ENCODE data around the gene LACRT.
"Not testable (repeated sequence)": the region's sequence is repeated elsewhere in the genome, so short reads cannot be mapped to it uniquely, and the experiment has no call there.

The LACRT gene, protein sequence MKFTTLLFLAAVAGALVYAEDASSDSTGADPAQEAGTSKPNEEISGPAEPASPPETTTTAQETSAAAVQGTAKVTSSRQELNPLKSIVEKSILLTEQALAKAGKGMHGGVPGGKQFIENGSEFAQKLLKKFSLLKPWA
- total RNA-seq, result 0 reads per million in 9 experiments

DNA sequence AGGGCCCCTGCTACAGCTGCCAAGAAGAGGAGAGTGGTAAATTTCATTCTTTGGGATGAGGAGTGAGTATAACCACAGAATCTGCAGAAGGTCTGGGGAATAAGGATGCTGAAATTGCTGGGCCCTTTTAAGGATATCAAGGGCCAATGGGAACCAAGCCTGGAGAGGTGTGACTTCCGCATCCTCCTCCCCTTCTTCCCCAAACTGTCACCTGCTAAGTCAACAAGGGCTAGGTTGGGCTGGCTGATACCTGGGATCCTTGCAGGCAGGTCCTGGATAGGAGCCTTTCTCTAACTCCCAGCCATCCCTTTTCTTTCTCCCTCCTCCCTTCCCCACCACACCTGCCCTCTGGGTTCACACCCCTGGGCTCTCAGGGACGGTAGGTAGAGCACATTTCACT, at the start of gene LACRT:
Gene LACRT (minus strand): TSS at position 101 of the 400 bp plus-strand sequence. CDS start 54 bp downstream, at position 47.
- ATAC-seq (replicated peaks), result no peak
- no peak within 1 kb of the TSS for H3K4me3 Mint-ChIP-seq
- H3K27ac Mint-ChIP-seq, result no peak within 1 kb of the TSS

DNA sequence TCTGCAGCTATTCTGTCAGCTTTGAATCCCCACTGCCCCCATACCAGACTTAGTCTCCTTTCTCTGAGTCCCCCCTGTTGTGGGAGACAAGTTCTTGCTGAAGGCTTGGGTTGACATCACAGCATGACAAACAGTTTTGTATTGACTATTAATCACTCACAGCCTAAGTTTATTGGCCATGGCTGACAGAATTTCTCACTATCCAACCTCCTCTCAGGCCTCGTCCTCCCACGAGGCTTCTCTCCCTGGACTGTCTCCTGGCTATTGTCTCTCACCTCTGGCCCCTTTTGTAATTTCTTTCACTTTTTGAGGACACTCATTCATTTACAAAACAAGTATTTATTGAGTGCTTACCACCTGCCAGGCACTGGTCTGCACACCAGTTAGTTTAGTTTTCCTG, 48.7 kb upstream of the LACRT start:
- no peaks in the 10 kb centered on the region for H3K36me3 Mint-ChIP-seq (ENCODE audit: insufficient read depth)
- H3K27me3 Mint-ChIP-seq, result peaks cover 79 to 87% of the 10 kb centered on the region in 2 donors
- no peak overlapping the region for H3K4me3 Mint-ChIP-seq
- DNase-seq, result no peak
- H3K4me1 Mint-ChIP-seq (ENCODE audit: low read depth in 2 of 2), result no peaks in the 10 kb centered on the region
- H3K27ac Mint-ChIP-seq, result no peak overlapping the region
- ATAC-seq (replicated peaks), result no peak
- no peaks in the 10 kb centered on the region for H3K9me3 Mint-ChIP-seq

More for the DNA sequence above, at the start of gene LACRT:
- peaks cover 4% of the 10 kb centered on the region for H3K36me3 Mint-ChIP-seq (ENCODE audit: insufficient read depth)
- peaks cover 0 to 4% of the 10 kb centered on the region in 2 donors for H3K4me1 Mint-ChIP-seq (ENCODE audit: low read depth in 2 of 2)
- no peaks in the 10 kb centered on the region for H3K9me3 Mint-ChIP-seq
- peaks cover 44 to 66% of the 10 kb centered on the region in 2 donors for H3K27me3 Mint-ChIP-seq
- no peak for DNase-seq

DNA sequence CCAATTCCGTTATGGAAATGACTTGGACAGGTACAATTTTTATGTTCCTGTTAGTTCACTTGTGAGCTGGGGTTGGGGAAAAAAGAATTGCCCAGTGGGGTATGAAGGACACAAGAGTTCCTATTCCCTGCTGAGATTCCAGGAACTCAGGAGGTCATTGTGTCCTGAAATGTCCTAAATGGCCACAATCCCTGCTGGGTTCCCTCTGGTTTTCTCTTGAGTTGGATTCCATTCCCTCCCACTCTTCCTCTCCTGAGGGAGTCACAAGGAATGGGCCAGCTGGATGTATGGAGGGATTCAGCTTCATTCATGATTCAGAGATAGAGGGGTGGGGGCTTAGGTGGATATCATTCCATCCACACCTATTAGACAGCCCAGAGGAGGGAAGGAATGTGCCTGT, 48.0 kb upstream of the LACRT start:
- no peak overlapping the region for H3K4me3 Mint-ChIP-seq
- no peak for ATAC-seq (replicated peaks)
- peaks cover 78 to 87% of the 10 kb centered on the region in 2 donors for H3K27me3 Mint-ChIP-seq
- H3K9me3 Mint-ChIP-seq, result no peaks in the 10 kb centered on the region
- no peaks in the 10 kb centered on the region for H3K4me1 Mint-ChIP-seq (ENCODE audit: low read depth in 2 of 2)
- no peak for DNase-seq
- no peak overlapping the region for H3K27ac Mint-ChIP-seq
- no peaks in the 10 kb centered on the region for H3K36me3 Mint-ChIP-seq (ENCODE audit: insufficient read depth)

DNA sequence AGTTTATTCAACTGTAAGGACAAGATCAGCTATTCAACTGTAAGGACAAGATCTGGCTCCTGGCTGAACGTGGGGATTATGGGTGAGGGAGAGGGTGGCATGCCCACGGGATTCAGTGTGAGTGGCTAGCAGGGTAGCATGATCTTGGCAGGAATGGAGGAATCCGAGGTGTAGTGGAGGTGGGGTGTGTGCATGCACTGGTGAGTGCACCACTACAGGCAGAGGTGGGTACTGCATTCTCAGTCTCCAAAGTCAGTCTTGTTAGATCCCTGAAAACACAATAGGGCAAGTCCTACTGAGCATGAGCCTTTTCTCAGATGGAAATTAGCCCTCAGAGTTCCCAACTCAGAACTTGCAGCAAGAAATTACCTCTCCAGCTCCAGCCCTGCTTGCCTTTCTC, 45.7 kb upstream of the LACRT start:
- H3K36me3 Mint-ChIP-seq (ENCODE audit: insufficient read depth), result no peaks in the 10 kb centered on the region
- ATAC-seq (replicated peaks) (peak; percentile 40), DNase-seq (peak in 2 of 3 experiments; percentile 7 to 29)
- H3K27ac Mint-ChIP-seq, result no peak overlapping the region
- peaks cover 72 to 80% of the 10 kb centered on the region in 2 donors for H3K27me3 Mint-ChIP-seq
- H3K9me3 Mint-ChIP-seq, result no peaks in the 10 kb centered on the region
- H3K4me1 Mint-ChIP-seq (ENCODE audit: low read depth in 2 of 2), result no peaks in the 10 kb centered on the region
- H3K4me3 Mint-ChIP-seq, result no peak overlapping the region

DNA sequence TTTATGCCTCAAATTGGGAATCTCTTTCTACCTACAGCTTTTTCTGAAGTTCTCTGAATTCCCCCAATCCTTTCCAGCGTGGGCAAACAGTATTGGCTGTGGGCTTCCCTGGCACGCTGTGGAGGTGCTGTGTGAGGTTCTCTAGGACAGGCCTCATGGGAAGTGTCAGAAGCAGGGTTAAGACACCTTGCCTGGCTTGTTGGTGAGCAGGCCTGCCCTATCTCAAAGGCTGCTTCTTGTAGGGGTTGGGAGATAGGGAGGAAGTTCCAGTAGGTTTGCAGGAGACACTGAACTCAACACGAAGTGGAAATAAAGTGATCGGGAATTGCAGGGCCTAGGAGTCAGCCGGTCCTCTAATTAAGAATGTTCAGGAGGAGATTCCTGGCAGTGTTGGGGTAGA, 43.4 kb upstream of the LACRT start:
- no peak for ATAC-seq (replicated peaks)
- Mint-ChIP-seq H3K4me1 (ENCODE audit: low read depth in 2 of 2) (no peaks in the 10 kb centered on the region), H3K4me3 (no peak overlapping the region), H3K27me3 (peaks cover 53 to 58% of the 10 kb centered on the region in 2 donors), H3K9me3 (no peaks in the 10 kb centered on the region), H3K27ac (no peak overlapping the region), H3K36me3 (ENCODE audit: insufficient read depth) (no peaks in the 10 kb centered on the region)
- DNase-seq, result no peak

DNA sequence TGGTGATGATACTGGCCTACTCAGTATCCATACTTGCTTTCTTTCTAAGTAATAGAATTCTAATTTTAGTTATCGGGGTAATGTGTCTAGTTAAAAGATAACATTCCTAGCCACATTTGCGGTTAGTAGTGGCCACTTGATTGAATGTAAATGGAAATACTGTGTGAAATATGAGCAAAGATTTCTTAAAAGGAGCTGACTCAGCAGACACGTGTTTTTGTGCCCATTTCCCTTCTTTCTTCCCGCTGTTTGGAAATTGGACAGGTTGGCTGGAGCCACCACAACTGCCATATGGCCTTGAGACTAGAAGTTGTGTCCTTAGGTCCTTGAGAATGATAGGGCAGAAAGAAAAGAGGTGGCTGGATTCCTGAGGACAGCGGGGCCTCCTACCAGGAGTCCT, 33.2 kb upstream of the LACRT start:
- Mint-ChIP-seq H3K4me3 (no peak overlapping the region), H3K9me3 (no peaks in the 10 kb centered on the region), H3K27ac (no peak overlapping the region), H3K36me3 (ENCODE audit: insufficient read depth) (no peaks in the 10 kb centered on the region), H3K27me3 (peaks cover 19 to 40% of the 10 kb centered on the region in 2 donors), H3K4me1 (ENCODE audit: low read depth in 2 of 2) (no peaks in the 10 kb centered on the region)
- DNase-seq (no peak), ATAC-seq (replicated peaks) (no peak)

DNA sequence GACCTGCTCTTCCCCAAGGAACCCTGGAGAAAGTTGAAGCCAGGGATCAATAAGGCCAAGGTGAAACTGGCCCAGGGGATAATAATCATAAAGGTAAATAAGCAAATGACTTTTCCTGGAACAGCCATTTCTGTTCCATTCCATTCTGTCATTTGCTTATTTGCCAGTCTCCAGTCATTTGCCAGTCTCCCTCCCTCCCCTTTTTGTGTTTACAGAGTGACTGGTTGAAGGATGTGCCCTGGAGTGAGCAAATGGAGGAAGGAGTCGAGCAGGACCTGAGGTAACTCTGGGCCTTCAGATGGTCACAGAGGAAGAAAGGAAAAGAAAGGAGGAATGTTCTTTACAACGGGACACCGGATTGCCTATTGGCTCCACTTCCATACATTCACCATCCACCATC, 31.3 kb upstream of the LACRT start:
- Mint-ChIP-seq H3K4me3 (no peak overlapping the region), H3K4me1 (ENCODE audit: low read depth in 2 of 2) (no peaks in the 10 kb centered on the region), H3K36me3 (ENCODE audit: insufficient read depth) (no peaks in the 10 kb centered on the region), H3K27me3 (peaks cover 20 to 31% of the 10 kb centered on the region in 2 donors), H3K9me3 (no peaks in the 10 kb centered on the region), H3K27ac (no peak overlapping the region)
- ATAC-seq (replicated peaks) (no peak), DNase-seq (no peak)

DNA sequence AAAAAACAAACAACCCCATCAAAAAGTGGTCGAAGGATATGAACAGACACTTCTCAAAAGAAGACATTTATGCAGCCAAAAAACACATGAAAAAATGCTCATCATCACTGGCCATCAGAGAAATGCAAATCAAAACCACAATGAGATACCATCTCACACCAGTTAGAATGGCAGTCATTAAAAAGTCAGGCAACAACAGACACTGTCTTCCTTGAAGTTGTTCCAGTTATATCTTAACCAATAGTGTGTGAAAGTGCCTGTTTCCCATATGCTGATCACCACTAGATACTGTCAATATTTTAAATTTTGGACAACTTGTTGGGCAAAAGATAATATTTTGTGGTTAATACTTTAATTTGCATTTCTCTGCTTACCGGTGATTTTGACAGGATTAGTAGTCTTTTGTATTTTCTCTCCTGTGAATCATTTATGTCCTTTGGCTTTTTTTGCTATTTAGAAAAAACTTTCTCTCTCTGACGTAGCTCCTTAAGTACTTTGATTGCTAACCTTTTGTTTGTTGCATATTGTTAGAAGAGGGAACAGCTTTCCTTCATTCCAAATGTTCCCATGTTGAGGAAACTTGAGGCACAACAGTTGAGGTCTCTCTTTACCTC, 30.4 kb upstream of the LACRT start:
- not testable (repeated sequence) for ATAC-seq (replicated peaks); H3K36me3 Mint-ChIP-seq (ENCODE audit: insufficient read depth)
- H3K27me3 Mint-ChIP-seq, result peaks cover 24 to 29% of the 10 kb centered on the region in 2 donors

DNA sequence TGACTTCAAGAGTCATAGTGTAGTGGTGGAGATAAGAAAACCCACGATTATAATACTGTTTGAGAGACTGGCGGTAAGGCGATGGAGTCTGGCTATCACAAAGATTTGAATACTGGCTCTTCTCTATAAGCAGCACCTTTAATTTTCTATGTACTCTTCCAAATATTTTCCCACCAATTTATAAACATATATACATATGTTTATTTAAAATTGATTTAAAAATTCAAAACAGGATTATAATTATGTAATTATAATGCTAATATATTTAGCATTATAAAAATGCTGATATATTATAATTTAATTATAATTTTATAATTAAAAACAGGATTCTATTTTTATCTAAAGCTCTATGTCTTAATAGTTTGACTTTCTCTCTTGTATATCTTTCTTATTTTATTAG, 28.9 kb upstream of the LACRT start:
- Mint-ChIP-seq H3K27ac (no peak overlapping the region), H3K4me3 (no peak overlapping the region), H3K9me3 (no peaks in the 10 kb centered on the region), H3K36me3 (ENCODE audit: insufficient read depth) (no peaks in the 10 kb centered on the region), H3K27me3 (peaks cover 23 to 33% of the 10 kb centered on the region in 2 donors), H3K4me1 (ENCODE audit: low read depth in 2 of 2) (peaks cover 0 to under 1% of the 10 kb centered on the region in 2 donors)
- DNase-seq (no peak), ATAC-seq (replicated peaks) (no peak)

More for the DNA sequence above, 30.4 kb upstream of the LACRT start:
- H3K4me1 Mint-ChIP-seq (ENCODE audit: low read depth in 2 of 2); H3K9me3 Mint-ChIP-seq; DNase-seq; H3K4me3 Mint-ChIP-seq; H3K27ac Mint-ChIP-seq: not testable (repeated sequence)

DNA sequence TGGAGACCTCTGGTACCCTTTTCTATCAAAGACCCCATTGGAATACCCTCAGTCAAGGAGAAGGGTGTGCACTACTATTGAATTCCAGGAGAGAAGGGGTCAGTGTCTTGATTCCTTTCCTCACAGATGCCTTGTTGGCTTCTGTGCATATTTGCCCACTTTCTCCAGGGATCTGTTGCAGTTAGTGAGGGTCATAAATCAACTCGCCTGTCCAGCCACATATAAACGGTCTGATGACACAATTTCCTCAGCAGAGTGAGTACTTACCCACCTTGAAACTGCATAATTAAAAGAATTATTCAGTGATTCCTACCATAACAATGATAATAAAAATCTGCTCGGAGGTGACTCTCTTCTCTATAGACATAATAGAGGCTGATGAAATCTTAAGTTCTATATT, 27.3 kb upstream of the LACRT start:
- Mint-ChIP-seq H3K27me3 (peaks cover 24 to 48% of the 10 kb centered on the region in 2 donors), H3K36me3 (ENCODE audit: insufficient read depth) (no peaks in the 10 kb centered on the region), H3K4me3 (no peak overlapping the region), H3K27ac (no peak overlapping the region), H3K4me1 (ENCODE audit: low read depth in 2 of 2) (peaks cover 0 to 2% of the 10 kb centered on the region in 2 donors), H3K9me3 (no peaks in the 10 kb centered on the region)
- no peak for ATAC-seq (replicated peaks)
- DNase-seq, result no peak

DNA sequence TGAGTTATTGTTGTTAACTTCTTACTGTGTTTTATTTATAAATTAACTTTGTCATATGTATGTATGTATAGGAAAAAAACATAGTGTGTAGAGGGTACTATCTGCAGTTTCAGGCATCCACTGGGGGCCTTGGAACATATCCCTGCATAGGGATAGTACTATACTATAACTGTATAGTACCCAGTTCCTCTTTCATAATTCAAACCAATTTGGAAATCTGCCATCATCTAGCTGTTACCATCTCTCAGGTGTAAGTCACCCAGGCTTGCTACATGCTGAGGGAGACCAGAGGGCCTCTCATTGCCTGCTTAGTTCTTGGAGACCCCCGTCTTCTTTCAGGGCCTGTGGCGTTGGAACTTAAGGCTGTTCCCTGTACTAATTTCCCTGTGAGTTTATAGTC, 26.4 kb upstream of the LACRT start:
- H3K4me3 Mint-ChIP-seq, result no peak overlapping the region
- H3K27ac Mint-ChIP-seq, result no peak overlapping the region
- H3K9me3 Mint-ChIP-seq, result no peaks in the 10 kb centered on the region
- peaks cover 15 to 55% of the 10 kb centered on the region in 2 donors for H3K27me3 Mint-ChIP-seq
- ATAC-seq (replicated peaks) (no peak), DNase-seq (no peak)
- H3K36me3 Mint-ChIP-seq (ENCODE audit: insufficient read depth), result no peaks in the 10 kb centered on the region
- H3K4me1 Mint-ChIP-seq (ENCODE audit: low read depth in 2 of 2), result peaks cover 0 to 2% of the 10 kb centered on the region in 2 donors

DNA sequence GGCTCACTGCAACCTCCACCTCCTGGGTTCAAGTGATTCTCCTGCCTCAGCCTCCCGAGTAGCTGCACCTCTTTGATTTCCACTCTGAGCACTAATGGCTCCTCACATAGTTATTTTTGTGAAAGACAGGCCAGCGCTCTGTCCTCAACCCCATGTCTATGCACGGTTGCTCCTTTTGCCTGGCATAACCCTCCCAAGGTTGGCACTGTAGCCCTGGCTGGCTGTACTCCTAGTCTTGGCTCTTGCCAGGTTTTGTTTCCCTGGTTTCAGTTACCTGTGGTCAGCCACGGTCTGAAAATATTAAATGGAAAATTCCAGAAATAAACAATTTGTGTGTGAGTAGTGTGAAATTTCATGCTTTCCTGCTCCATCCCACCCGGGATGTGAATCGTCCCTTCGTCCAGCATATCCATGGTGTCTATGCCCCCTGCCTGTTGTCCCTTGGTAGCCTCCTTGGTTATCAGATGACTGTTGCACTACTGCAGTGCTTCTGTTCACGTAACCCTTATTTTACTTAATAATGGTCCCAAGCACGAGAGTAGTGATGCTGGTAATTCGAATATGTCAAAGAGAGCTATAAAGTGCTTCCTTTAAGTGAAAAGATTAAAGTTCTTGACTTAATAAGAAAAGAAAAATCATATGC, 25.7 kb upstream of the LACRT start:
- H3K36me3 Mint-ChIP-seq (ENCODE audit: insufficient read depth), result no peaks in the 10 kb centered on the region
- H3K9me3 Mint-ChIP-seq, result no peaks in the 10 kb centered on the region
- ATAC-seq (replicated peaks) (no peak), DNase-seq (no peak)
- H3K27ac Mint-ChIP-seq, result no peak overlapping the region
- no peak overlapping the region for H3K4me3 Mint-ChIP-seq
- H3K4me1 Mint-ChIP-seq (ENCODE audit: low read depth in 2 of 2), result peaks cover 0 to 2% of the 10 kb centered on the region in 2 donors
- H3K27me3 Mint-ChIP-seq, result peaks cover 14 to 57% of the 10 kb centered on the region in 2 donors

DNA sequence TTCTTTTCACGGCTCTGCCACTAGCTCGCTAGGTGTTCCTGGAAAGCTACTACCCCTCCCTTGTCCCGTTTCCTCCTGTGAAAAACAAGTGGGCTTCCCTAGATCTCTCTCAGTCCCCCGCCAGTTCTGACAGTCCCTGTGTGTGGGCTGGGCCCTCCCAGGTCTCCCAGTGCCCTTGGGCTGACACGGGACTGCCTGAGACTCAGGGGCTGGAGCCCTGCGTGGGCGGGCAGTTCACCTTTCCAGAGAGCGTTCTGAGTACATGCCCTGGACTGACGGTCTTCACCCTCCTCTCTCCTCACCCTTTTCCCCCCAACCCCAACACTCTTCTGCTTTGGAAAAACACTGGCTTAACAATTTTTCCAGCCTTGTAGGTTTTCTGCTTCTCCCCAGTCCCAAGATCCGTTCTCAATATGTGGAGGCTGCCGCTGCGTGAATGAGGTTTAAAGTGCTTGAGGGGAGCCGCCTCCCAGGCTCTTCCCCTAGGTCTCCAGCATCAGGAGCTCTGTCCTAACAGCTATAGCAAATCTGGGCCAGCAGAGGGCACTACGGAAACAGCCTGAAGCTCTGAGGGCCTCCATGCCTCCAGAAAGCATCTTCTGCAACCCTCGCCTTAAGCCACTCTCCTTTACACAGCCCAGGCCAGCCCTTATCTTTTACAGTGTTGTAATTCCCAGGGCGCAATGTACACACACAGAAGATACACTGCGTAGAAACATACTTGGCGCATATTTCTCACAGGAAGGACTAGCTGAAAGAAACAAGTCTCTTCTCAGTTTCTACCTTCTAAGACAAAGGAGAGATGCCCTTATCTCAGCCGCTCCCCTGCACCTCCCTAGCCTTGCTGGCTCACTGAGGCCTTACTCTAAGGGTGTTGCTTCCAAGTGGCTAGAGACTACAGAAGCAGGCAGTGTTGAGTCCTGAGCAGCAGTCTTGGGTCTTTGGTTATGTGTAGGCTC, 23.9 kb upstream of the LACRT start:
- Mint-ChIP-seq H3K4me3 (no peak overlapping the region), H3K4me1 (ENCODE audit: low read depth in 2 of 2) (peaks cover 0 to 2% of the 10 kb centered on the region in 2 donors), H3K27me3 (peaks cover 14 to 69% of the 10 kb centered on the region in 2 donors), H3K9me3 (no peaks in the 10 kb centered on the region), H3K27ac (no peak overlapping the region), H3K36me3 (ENCODE audit: insufficient read depth) (no peaks in the 10 kb centered on the region)
- DNase-seq, result peak; percentile 12 to 38 (median 15)
- ATAC-seq (replicated peaks), result peak; percentile 51
